Neural progenitor cell (in vitro differentiated cells): ENCODE measurements around the gene IRX4.

Experiments used
- CTCF ChIP-seq: fragments of 200-600 bp; sonication (generic); IDR thresholded peaks from 2 replicates; pipeline ENCODE4 v1.5.1; 2017; ENCODE audit warnings: antibody characterized with exemption, mild to moderate bottlenecking
- EZH2phosphoT487 ChIP-seq: fragments of 200-600 bp; sonication (generic); IDR thresholded peaks from 2 replicates; pipeline ENCODE4 v1.6.1; 2017; ENCODE audit warnings: antibody characterized with exemption

- TF ChIP-seq CTCF (no peak), EZH2phosphoT487 (no peak)
These were observed 14.1 kb upstream of the IRX4 start for GRCh38 chr5:1896602-1897376.
